ENCODE data around the gene GPR142.

Gene GPR142, protein sequence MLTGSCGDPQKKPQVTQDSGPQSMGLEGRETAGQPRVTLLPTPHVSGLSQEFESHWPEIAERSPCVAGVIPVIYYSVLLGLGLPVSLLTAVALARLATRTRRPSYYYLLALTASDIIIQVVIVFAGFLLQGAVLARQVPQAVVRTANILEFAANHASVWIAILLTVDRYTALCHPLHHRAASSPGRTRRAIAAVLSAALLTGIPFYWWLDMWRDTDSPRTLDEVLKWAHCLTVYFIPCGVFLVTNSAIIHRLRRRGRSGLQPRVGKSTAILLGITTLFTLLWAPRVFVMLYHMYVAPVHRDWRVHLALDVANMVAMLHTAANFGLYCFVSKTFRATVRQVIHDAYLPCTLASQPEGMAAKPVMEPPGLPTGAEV

DNA sequence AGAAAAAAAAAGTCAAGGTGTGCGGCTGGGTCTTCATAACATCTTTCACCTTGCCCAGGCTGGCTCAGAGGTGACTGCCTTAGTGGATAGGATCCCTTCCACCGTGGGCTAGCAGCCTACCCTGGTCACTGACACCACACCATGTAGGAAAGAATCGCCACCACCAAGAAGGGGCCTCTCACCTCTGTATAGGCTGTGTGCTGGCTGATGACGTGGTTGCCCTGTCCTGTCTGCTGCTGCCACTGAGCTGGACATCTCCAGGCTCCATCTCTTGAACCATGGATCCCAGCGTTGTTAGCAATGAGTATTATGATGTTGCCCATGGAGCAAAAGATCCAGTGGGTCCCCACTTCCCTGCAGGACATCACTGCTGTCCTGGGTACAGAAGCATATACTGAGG lies at the start of gene GPR142:
Gene GPR142, plus strand, starts transcription at position 301 of the 400 bp plus-strand sequence. CDS start 2,035 bp downstream, outside the sequence.
- no peak for DNase-seq (ENCODE audit: low read depth in 2 of 2)

DNA sequence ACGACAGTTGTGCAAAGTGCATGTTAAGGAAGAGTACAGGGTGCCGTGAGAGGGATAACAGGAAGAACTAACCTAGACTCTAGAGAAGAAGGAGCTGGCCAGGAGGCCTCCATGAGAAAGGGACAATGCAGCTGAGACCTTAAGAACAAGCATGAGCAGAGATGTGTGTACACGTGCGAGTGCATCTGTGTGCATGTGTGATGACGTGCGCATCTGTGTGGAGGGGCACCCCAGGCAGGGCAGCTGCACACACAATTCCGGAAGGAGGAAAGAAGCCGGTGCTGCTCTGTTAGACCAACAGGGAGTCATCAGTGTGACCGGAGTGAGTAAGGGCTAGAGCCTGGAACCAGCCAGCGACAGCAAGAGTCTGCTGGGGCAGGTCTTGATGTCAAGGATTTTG lies 48.9 kb upstream of the GPR142 start:
- DNase-seq (ENCODE audit: low read depth in 2 of 2), result no peak

DNA sequence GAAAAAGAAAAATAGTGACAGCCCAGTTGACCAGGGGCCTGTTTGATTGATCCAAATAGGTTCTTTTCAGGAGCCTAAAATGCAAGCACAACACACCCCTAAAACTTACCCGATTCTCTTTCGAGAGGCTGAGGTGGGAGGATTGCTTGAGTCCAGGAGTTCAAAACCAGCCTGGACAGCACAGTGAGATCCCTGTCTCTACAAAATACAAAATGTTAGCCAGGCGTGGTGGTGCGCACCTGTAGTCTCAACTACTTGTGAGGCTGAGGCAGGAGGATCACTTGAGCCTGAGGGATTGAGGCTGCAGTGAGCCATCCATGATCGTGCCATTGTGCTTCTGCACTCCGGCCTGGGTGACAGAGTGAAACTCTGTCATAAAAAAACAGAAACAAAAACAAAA lies 42.8 kb upstream of the GPR142 start:
- DNase-seq (ENCODE audit: low read depth in 2 of 2), result no peak

DNA sequence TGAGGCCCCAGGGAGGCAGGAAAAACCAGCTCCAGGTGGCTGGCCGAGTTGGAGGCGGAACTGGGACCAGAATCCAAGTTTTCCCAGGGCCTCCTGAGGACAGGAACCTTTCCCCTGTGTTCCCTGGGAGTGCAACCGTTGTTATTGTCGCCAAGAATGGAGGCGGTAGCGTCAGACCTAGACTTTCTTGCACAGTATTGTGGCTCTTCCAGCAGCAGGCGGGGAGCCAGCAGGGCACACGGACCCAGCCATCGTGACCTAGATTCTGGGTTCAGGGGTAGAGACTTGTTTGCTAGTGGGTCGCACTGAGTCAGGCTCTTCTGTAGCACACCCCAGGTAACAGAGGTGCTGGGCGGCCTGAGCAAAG lies 41.9 kb upstream of the GPR142 start:
- DNase-seq (ENCODE audit: low read depth in 2 of 2), result no peak

DNA sequence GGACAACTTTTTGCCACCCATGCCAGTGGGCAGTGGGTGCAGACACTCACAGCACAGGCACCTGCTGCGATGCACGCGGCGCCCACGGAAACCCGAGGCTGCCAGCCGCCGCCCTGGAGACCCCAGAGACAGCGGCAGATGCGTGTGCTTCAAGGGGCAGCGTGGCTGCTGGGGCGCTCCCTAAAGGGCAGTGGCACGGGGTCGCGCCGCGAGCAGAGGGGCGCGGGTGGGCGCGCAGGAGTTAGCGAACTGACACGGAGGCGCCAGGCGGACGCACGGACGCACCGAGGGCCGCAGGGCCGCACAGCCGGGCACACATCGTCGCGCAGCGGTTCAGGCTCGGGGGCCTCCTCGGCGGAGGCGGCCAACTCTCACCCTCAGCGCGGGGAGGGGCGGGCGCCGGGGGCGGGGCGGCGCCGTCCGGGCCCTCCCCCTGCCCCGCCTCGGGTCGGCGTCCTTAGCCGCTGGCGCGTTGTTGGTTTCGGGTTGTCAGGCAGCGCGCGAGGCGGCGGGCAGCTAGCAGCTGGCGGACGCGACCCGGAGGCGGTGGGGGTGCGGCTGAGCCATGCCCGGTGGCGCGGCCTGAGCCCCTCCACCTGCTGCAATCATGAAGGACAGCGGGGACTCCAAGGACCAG lies 41.4 kb upstream of the GPR142 start, which contains the start of gene KIF19:
Gene KIF19, plus strand, starts transcription at position 484 of the 637 bp plus-strand sequence. Its CDS starts 124 bp downstream, at position 608.
- DNase-seq (ENCODE audit: low read depth in 2 of 2), result peak; percentile 9 to 12

DNA sequence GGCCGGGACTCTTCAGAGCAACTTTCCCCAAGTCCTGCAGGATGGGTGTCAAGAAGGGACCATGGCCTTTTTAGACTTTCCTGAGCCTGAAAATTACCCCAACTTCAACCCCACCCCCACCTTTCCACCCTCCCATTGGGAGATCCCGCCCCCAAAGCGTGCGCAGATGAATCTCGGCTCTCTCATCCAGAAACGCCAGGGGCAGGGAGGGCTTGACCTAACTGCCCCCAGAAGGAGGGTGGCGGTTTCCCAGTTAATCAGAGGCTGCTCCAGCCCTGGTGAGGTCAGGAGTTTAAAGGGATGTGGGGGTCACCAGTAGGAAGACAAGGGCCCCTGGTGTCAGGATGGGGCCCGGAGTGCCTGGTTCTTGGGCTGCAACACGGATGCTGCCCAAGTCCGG lies 40.8 kb upstream of the GPR142 start:
- DNase-seq (ENCODE audit: low read depth in 2 of 2), result no peak

DNA sequence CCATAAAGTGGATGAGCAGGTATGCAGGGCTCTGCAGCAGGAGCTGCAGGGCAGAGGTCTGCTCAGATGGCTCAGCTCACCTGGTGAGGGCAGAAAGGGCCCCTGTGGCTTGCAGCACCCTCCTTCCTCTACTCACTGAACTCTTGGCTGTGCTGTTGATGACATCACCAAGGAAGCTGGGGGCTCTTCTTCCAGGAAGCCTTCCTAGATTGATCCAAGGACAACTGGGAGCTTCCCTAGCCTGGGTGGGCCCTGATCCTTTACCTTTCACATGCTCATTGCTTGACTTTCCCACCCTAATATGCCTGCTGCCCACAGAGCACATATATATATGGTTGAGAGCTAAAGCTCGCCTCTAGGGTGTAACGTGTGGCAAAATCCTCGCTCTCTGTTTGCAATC lies 38.8 kb upstream of the GPR142 start:
- DNase-seq (ENCODE audit: low read depth in 2 of 2), result no peak

DNA sequence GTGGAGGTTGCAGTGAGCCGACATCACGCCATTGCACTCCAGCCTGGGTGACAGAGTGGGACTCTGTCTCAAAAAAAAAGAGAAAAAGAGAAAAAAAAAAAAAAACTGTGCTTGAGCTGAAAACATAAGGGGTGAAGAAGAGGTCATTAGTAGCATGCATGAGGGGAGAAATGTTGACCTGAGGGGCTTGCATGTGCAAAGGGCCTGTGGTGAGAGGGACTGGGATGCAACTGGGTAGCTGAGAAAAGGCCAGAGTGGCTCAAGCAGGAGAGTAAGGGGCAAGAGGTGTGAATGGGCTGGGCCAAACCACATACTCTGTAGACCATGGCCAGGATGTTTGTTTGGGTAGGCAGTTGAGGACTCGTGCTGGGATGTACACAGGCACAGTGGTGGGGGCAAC lies 37.9 kb upstream of the GPR142 start:
- no peak for DNase-seq (ENCODE audit: low read depth in 2 of 2)

DNA sequence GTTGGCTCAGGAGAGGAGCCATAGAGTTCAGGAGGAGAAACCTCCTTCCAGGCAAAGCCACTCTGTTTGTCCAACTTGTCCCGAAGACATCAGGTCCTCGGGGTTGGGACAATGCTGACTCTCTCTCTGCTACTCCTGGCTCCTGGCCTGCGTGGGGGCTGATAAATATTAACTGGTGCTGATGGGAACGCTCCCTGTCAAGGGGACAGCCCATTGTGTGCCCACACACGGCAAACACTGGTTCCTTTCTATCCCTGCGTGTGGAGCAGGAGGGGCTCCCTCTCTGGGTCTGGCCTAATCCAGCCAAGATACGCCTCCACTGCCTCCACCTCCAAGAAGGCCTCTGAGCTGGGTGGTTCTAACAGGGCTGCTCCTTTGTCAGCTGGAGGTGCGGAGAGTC lies 36.9 kb upstream of the GPR142 start:
- DNase-seq (ENCODE audit: low read depth in 2 of 2), result no peak

DNA sequence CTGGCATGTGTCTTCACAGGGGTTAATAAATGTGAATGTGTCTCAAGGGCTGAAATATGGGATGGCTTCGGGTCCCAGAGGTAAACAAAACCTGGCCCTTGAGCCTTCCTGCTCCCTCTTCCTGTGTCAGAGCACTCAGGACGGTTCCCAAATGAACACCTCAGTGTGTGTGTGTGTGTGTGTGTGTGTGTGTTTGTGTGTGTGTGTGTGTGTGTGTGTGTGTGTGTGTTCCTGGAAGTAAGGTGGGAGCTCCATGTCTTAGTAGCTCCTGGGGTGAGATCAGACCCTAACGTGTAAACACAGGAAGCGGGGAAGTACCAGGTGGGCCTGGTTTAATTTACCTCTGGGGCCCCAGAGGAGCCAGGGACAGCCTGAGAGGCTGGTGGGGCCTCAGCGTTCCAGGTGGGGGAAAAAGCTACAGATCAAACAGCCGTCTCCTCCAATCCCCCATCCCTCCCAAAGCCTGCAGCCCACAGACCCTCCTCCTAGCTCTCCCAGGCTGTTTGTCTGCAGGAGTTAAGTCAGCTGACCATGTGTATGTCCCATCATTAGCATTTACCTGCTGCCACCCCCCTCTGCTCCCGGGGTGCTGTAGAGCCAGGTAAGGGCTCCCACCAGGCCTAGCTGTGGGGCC lies 35.2 kb upstream of the GPR142 start:
- DNase-seq (ENCODE audit: low read depth in 2 of 2), result no peak

DNA sequence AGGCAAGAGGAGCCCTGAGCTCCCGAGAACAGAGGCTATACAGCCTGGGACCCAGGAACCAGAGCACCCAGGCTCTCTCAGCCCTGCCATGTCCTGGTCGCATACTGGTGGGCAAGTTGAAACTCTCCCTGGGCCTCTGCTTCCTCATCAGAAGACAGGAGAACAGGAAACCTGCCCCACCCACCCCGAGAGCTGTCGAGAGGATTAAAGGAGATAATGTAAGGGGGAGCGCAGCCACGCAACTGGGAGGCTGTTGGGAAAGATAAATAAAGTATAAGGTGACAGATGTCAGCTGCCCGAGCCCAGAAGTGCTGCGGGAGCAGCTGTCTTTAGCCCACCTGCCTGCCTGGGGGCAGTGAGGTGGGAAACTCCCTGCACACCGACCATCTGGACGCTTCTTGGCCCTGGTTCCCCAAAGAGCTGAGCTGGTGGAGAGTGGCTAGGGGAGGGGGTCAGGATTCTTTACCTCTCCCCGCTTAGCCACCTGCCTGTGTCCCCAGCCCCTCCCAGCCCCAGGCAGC lies 34.5 kb upstream of the GPR142 start:
- no peak for DNase-seq (ENCODE audit: low read depth in 2 of 2)

DNA sequence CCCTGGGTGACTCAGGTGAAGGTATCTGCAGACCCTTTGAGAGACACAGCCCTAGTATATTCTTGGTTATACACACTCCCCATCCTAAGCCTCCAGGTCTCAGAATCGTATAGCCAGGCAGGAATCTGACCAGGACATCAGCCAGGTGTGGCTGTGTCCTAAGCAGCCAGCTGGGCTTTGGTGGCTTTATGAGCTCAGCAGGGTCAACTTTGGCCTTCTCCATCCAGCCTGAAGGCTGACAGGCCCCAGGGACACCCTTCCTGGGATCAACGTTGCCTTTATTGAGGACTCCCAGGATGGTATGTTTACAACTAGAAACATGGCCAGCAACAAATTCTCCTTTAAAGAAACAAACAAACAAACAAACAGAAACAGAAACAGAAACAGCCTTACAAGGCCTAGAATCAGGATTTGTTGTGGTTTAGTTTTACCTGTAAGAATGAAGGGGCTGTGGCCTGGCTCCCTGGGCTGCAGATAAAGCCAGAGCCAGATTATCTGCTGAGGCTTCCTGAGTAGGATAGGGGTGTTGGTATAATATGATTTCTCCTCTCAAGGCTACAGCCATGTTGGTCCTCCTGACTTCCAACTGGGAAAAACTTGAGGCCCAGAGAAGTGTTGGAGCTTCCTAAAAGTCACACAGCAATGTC lies 32.8 kb upstream of the GPR142 start:
- no peak for DNase-seq (ENCODE audit: low read depth in 2 of 2)

DNA sequence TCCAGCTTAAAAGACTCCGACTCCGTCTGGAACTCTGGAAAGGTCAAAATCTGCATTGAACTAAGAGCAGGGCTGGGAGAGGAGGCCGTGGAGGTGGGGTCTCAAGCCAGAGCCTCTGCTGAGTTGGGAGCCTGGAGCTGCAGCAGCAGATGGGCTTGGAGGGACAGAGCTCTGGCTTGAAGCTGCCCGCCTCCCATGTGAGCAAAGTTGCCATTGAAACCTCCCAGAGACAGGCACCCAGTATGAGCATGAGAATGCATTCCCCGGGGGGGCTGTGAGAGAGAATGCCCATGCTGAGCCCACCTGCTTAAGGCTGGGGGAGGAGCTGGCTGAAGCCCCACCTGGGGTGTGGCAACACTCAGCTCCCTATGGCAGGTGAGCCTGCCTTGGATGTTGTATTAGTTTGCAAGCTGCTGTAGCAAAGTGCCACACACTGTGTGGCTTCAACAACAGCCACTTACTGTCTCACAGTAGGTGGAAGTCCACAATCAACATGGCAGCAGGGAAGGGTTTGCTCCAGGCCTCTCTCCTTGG lies 31.7 kb upstream of the GPR142 start:
- no peak for DNase-seq (ENCODE audit: low read depth in 2 of 2)

DNA sequence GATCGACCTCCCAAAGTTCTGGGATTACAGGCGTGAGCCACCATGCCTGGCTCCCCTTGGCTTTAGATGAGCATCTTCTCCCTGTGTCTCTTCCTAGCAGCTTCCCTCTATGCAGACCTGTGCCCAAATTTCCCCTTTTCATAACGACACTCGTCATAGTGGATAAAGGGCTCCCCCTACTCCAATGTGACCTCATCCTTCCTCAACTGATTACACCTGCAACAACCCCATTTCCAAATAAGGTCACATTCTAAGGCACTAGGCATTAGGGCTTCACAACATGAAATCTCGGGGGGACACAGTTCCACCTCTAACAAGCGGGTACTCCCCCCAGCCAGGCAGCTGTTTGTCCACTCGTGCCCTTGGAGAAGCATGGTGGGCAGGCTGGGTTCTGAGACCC lies 31.0 kb upstream of the GPR142 start:
- DNase-seq (ENCODE audit: low read depth in 2 of 2), result no peak

DNA sequence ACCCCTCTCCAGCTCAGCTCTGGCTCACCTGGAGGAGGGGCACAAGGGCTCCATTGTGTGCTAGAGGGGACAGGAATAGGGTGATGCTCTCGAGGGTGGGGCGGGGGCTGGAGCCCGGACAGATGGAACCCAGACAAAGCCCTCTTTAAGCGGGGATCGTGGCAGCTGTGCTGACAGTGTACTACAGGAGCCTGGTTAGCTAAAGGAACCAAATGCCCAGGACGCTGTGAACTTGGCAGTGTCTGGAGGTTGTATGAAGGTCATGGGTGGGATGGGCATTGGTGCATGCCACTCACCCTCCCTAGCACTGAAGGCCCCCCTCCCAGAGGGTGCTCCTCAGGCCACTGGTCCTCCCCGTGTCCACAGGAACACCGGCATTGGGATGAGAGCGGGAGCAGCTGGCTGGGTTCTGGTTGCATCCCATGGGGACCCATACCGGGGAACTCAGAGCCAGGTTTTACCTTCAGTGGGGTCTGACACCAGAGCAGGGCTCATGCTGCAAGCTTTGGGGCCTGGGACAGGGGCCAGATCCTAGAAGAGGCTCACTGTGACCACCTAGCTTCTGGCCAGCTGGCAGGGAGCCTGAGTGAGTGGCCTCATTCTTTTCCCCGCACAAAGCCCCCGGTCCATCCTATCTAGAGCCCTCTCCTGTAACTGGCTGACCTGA lies 29.3 kb upstream of the GPR142 start:
- no peak for DNase-seq (ENCODE audit: low read depth in 2 of 2)

DNA sequence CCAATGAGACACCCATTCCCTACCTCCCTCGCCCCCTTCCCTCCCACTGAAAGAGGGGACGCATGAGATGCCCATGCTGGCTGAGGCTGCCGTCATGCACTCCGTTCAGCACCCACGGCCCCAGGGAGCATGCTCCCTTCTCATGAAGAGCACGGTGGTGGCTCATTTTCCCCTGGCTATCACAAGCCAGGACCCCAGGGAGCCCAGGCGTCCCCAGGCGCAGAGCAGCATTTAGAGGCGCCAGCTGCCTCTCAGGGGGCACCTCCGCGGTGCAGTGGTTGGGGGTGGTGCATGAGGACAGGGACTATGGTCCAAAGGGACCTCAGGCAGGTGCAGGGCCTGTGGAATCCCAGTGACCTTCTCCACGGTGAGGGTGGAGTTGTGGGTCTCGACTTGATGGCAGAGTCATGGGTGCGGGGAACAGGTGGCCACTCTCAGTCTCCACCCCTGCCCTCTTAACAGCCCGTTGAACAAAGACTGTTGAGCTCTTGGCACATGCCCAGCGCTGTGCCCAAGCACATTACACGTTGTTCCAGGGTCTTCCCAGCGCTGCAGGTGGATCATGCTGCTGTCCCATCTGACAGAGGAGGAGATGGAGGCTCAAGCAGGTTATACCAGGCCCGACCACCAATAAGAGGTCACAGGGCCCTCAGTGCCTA lies 27.6 kb upstream of the GPR142 start:
- DNase-seq (ENCODE audit: low read depth in 2 of 2), result no peak

DNA sequence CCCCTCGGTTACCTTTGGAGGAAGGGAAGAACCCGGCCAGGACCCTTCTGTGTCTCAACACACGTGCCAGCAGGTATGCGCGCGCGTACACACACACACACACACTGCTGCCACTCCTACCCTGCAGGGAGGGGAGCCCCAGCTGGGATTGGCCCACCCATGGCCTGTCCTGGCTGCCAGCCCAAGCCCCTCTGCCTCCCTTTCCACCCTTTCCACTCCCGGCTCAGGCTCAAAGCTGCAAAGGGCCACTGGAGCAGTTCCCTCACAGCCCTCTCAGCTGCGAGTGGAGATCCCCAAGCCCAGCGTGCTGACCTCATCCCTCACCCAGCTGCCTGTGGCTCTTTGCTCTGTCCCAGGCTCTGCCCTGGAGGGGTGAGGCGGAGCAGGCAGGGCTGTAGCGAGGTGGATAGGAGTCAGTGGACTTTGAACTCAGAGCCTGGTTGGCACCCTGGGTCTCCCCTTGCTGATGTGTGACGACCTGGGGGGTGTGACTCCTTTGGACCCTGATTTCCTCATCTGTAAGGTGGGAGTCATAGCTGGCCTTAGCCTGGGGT lies 26.8 kb upstream of the GPR142 start:
- DNase-seq (ENCODE audit: low read depth in 2 of 2), result no peak

DNA sequence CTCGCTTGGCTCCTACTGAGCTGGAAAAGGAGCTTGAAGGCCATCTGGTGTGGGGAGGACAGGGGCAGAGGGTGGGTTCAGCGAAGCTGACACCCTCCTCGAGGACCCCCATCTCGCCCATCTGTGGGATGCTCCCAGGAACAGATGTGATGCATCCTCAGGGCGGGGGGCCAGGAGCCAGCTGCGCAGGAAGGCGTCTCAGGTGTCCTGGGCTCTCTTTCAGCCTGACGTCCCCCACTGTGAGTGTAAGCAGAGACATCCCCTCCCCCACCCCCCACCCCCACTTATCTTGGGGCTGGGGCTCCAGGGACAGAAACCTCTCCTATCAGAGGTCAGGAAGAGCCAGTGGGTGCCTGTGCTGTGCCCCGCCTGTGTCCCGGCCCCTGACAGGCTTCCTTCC lies 25.1 kb upstream of the GPR142 start:
- DNase-seq (ENCODE audit: low read depth in 2 of 2), result no peak

DNA sequence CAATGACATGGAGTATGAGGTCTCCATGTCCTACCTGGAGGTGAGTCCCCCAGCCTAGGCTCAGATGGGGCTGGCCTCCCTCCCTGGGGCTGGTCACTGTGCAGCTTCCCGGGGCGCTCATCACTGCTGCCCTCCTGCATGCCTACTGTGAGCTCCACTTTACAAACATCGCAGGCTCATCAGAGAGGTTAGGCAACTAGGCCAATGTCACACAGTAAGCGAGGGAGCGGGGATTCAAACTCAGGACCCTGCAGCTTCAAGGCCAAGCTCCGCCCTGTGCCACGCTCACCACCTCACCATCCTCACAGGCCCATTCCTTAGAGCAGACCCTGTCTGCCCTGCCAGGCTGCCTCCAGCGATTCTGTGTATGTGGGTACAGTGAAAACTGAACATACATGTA lies 24.2 kb upstream of the GPR142 start:
- DNase-seq (ENCODE audit: low read depth in 2 of 2), result no peak

DNA sequence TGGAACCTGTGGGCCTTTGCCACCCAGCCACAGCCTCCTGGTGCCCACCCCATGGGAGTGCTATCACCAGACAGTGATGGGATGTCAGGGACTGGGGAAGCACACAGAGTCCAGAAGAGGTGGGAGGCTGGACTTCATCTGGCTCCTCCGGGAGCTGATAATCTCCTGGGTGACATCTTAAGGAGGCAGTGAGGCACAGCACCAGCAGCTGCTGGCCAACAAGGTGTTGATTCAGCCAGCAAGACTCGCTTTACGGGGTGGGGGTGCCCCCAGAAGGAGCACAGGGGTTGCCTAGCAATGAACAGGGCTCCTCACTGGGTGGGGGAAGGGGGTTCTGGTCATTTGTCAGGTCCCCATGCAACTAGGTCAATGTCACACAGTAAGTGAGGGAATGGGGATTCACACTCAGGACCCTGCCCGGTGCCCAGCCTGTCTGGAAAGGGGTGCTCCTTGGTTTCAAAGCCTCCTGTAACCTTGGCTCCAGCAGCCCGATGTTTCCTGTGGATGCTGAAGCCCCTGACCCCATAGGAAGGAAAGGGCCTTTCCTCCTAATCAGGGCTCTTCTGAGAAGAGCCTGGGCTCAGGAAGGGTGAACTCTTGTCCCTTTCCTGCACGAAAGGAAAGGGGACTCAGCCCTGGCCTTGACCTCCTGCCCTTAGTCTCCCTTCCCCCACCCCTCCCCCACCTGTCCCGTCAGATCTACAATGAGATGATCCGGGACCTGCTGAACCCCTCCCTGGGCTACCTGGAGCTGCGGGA lies 23.6 kb upstream of the GPR142 start:
- DNase-seq (ENCODE audit: low read depth in 2 of 2), result no peak
